ENCODE results near the gene TIMM21. TPM values are rescaled to one million over a fixed set of nuclear protein-coding genes. Genes with fewer than 3 reads are reported as not detected.
A peak's percentile ranks its signal among the peaks of the same experiment; 100 is the strongest.

The TIMM21 gene
- total RNA-seq, 4 donors from 2014 or later, result 16.9 to 28.9 (median 23.2) TPM

GRCh38 chr18:74140582-74140981 lies 7.7 kb upstream of the TIMM21 start:
- H3K4me3 ChIP-seq (ENCODE audit: low read depth, poor library complexity, severe bottlenecking), result no peak overlapping the region
- TF ChIP-seq POLR2A (IDR thresholded peaks at IDR 0.05) (no peak), CTCF (IDR thresholded peaks at IDR 0.05) (no peak)
- intact Hi-C loops (cut with DNase I; ENCODE audit: low total_unique reads), result no loop called here
- 67 to 75% methylated on average over 1 of the region's 1 CpG for WGBS, 2 donors
- no peak for DNase-seq (ENCODE audit: low spot score in 2 of 2)

GRCh38 chr18:74141667-74142066 lies 6.7 kb upstream of the TIMM21 start:
- 46 to 75% methylated on average over 2 of the region's 2 CpGs for WGBS, 2 donors
- no peak for DNase-seq (ENCODE audit: low spot score in 2 of 2)
- intact Hi-C loops (cut with DNase I; ENCODE audit: low total_unique reads), result no loop called here
- TF ChIP-seq POLR2A (IDR thresholded peaks at IDR 0.05), result no peak
- TF ChIP-seq CTCF (IDR thresholded peaks at IDR 0.05), result no peak
- H3K4me3 ChIP-seq (ENCODE audit: low read depth, poor library complexity, severe bottlenecking), result no peak overlapping the region

GRCh38 chr18:74142252-74142651 lies 6.1 kb upstream of the TIMM21 start:
- 53 to 67% methylated on average over 2 of the region's 2 CpGs for WGBS, 2 donors
- no peak for DNase-seq (ENCODE audit: low spot score in 2 of 2)
- no peak overlapping the region for H3K4me3 ChIP-seq (ENCODE audit: low read depth, poor library complexity, severe bottlenecking)
- no peak for TF ChIP-seq CTCF (IDR thresholded peaks at IDR 0.05)
- intact Hi-C loops (cut with DNase I; ENCODE audit: low total_unique reads), result no loop called here

- WGBS, 2 donors, result 34 to 37% methylated on average over 3 of the region's 3 CpGs
- no peak for DNase-seq (ENCODE audit: low spot score in 2 of 2)
- no peak overlapping the region for H3K4me3 ChIP-seq (ENCODE audit: low read depth, poor library complexity, severe bottlenecking)
- intact Hi-C loops (cut with DNase I; ENCODE audit: low total_unique reads), result no loop called here
- TF ChIP-seq POLR2A (IDR thresholded peaks at IDR 0.05), result no peak
- no peak for TF ChIP-seq CTCF (IDR thresholded peaks at IDR 0.05)
These were observed 1.6 kb upstream of the TIMM21 start for GRCh38 chr18:74146756-74147155.

GRCh38 chr18:74147491-74147778 lies 888 bp upstream of the TIMM21 start:
- WGBS, 2 donors, result 0% methylated on average over 9 to 28 of the region's 28 CpGs
- intact Hi-C loops (cut with DNase I; ENCODE audit: low total_unique reads), result no loop called here
- TF ChIP-seq POLR2A (IDR thresholded peaks at IDR 0.05), result no peak
- TF ChIP-seq CTCF (IDR thresholded peaks at IDR 0.05), result no peak
- H3K4me3 ChIP-seq (ENCODE audit: low read depth, poor library complexity, severe bottlenecking), result peak overlapping the region; percentile 43
- DNase-seq (ENCODE audit: low spot score in 2 of 2), result no peak

GRCh38 chr18:74148543-74149070 lies 284 bp downstream of the TIMM21 start:
- peak overlapping the region; percentile 93 for H3K4me3 ChIP-seq (ENCODE audit: low read depth, poor library complexity, severe bottlenecking)
- DNase-seq (ENCODE audit: low spot score in 2 of 2), result no peak
- WGBS, 2 donors, result 1% methylated on average over 25 of the region's 25 CpGs
- TF ChIP-seq POLR2A (IDR thresholded peaks at IDR 0.05) (no peak), CTCF (IDR thresholded peaks at IDR 0.05) (no peak)
- intact Hi-C loops (cut with DNase I; ENCODE audit: low total_unique reads), result no loop called here

Data from lower leg skin (tissue), 4 donors.